G401.6 (cell line): ENCODE measurements around the gene VDAC2.
"Not testable (repeated sequence)": the region's sequence is repeated elsewhere in the genome, so short reads cannot be mapped to it uniquely, and the experiment has no call there.

ENCODE experiments used
- FAIRE-seq: peaks from 2 replicates; lab custom pipeline; 2012; peaks lifted over from hg19 to GRCh38; lab: Jason Lieb, UNC

VDAC2 gene

GRCh38 chr10:75199949-75200348 lies 10.6 kb upstream of the VDAC2 start:
- not testable (repeated sequence) for FAIRE-seq

DNA sequence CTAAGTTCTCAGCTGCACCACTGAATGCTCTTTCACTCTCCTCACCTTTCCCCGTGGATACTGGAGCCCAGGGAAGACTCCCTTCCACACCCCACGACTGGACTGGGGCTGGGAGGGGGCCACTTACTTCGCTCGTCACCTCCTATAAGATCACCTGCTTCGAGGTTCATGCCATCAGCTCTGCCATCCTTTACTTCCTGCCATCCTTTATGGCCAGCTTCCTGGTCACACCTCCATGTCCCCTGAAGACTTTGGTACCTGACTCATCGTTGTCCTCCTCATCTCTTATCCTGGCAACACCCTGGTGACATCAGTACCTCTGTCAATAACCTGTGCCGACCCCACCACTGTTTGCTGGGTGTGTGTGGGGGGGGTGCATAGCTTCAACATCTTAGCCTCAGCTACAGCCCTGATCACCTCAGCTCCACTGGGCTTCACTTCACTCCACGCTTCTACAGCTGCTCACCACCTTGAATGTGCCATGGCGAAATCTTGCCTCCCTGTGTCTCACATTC lies 8.7 kb upstream of the VDAC2 start:
- FAIRE-seq: no peak

GRCh38 chr10:75202321-75203045 lies 8.1 kb upstream of the VDAC2 start:
- FAIRE-seq: no peak

GRCh38 chr10:75203046-75203620 lies 7.5 kb upstream of the VDAC2 start:
- not testable (repeated sequence) for FAIRE-seq

DNA sequence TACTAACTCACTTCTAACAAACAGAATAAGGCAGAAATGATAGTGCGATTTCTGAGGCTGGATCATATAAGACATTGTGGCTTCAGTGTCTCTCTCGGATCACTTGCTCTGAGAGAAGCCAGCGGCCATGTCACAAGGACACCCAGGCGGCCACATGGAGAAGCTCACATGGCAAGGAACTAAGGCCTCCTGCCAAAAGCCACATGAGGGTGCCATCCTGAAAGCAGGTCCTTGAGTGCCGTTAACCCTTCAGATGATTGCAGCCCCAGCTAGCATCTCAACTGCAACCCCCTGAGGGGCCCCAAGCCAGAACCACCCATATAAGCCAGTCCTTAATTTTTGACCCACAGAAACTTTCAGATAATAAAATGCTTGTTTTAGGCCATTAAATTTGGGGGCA lies 6.9 kb upstream of the VDAC2 start:
- no peak for FAIRE-seq

- no peak for FAIRE-seq
These were observed 4.7 kb upstream of the VDAC2 start for GRCh38 chr10:75205908-75206307.

DNA sequence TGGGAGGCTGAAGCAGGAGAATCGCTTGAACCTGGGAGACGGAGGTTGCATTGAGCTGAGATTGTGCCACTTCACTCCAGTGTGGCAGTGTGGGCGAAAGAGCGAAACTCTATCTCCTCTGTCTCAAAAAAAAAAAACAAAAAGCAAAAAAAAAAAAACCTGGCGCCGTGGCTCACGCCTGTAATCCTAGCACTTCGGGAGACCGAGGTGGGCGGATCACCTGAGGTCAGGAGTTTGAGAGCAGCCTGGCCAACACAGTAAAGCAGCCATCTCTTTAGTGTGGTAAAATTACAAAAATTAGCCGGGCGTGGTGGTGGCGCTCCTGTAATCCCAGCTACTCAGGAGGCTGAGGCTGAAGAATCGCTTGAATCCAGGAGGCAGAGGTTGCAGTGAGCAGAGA lies 4.0 kb upstream of the VDAC2 start:
- not testable (repeated sequence) for FAIRE-seq

DNA sequence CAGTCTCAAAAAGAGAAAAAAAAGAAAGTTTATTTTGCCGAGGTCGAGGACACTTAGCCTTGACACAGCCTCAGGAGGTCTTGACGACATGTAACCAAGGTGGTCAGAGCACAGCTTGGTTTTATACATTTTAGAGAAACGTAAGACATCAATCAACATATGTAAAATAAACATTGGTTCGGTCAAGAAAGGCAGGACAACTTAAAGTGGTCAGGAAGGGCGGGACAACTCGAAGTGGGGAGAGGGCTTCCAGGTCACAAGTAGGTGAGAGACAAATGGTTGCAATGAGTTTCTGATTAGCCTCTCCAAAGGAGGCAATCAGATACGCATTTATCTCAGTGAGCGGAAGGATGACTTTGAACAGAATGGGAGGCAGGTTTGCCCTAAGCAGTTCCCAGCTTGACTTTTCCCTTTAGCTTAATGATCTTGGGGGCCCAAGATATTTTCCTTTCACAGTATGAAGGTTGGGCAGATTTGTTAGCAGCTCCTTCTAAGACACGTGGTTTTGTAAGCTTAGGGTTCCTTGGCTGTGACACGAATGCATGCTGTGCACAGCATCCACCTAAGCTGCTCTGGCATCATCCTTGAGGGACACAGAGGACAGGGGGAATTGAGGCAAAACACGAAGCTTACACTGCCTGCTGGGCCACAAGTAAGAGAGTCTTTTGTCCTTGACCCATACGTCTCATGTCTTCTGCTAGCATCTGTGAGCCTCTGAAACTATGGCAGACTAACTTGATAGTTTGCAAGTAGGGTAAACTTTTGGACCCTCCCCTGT lies 3.3 kb upstream of the VDAC2 start:
- FAIRE-seq: no peak

DNA sequence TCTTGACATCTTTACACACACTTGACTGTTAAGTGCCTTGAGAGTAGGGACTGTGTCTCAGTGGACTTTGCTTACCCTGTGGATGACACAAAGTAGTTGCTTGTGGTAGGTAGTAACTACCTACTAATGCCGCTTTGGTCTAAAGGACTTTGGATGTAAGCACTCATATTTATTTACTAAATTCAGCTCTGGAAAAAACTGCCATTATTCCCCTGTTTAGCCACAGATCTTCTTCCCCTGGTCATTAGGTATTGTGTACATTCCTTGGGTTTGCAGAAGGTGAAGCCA lies 2.8 kb upstream of the VDAC2 start:
- no peak for FAIRE-seq

- FAIRE-seq: no peak
These were observed 2.4 kb upstream of the VDAC2 start for GRCh38 chr10:75208181-75208580.

DNA sequence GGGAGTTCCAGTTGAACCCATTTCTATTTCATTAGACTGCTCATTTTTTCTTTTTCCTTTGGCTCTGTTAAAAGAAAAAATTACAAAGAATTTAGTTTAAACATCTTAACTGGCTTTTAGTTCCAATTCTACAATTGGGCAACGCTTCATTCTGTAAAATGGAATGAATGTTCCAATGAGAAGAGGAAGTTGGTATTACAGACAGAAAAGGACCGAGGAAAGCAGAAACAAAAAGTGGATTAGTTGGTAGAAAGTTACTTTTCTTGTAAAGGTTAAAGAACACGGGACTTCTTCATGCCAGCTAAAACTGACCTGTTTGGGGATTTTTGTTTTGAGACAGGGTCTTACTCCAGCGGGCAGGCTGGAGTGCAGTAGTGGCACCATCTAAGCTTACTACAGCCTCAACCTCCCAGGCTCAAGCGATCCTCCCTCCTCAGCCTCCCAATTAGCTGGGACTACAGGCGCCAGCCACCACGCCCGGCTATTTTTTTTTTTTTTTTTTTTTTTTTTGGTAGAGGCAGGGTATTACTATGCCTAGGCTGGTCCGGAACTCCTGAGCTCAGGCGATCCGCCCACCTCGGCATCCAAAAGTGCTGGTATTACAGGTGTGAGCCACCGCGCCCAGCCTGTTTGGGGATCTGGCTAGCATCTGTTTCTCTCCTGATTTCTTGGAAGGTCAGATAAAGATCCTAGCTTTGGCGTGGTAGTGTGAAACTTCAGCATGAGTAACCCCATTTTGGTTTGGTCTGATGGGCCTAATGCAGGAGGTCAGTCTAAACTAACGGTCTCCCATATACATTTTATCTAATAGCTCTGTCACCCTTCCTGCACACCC lies 1.3 kb upstream of the VDAC2 start:
- FAIRE-seq: no peak

- FAIRE-seq: no peak
These were observed 695 bp upstream of the VDAC2 start for GRCh38 chr10:75209921-75210281.

GRCh38 chr10:75211007-75211691 lies 553 bp downstream of the VDAC2 start:
- no peak for FAIRE-seq

GRCh38 chr10:75212343-75212742 lies 1.7 kb downstream of the VDAC2 start:
- no peak for FAIRE-seq

DNA sequence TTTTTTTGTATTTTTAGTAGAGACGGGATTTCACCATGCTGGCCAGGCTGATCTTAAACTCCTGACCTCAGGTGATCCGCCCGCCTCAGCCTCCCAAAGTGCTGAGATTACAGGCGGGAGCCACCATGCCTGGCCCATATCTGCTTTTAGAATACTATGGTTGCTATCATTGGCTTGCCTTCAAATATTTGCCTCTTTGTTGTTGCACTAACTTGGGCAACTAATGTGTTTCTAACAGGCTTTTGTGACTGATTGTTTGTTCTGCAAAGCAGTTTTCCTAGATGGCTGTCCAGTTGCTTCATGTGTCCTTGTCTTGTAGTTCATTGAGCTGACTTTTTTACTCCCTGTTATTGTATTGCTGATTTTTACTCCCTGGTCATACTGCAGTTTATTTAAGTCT lies 9.7 kb downstream of the VDAC2 start:
- no peak for FAIRE-seq

GRCh38 chr10:75221492-75221891 lies 10.9 kb downstream of the VDAC2 start:
- FAIRE-seq: not testable (repeated sequence)

- FAIRE-seq: no peak
These were observed 12.9 kb downstream of the VDAC2 start for GRCh38 chr10:75223507-75223906.

GRCh38 chr10:75226095-75226494 lies 15.5 kb downstream of the VDAC2 start:
- FAIRE-seq: no peak

DNA sequence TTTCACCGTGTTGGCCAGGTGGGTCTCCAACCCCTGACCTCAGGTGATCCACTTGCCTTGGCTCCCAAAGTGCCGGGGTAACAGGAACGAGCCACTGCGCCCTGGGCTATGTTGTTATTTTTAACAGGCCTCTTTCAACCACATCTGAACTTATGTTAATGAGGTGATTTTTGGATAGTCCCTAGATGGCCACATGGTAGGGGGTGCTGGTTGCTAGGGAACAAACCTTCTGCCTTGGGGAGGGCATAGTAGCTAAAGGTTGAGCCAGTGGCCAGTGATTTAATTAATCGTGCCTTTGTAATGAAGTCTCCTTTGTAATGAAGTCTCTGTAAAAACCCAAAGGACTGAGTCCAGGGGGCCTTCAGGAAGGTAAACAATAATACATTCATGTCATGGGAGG lies 16.1 kb downstream of the VDAC2 start:
- FAIRE-seq: no peak

DNA sequence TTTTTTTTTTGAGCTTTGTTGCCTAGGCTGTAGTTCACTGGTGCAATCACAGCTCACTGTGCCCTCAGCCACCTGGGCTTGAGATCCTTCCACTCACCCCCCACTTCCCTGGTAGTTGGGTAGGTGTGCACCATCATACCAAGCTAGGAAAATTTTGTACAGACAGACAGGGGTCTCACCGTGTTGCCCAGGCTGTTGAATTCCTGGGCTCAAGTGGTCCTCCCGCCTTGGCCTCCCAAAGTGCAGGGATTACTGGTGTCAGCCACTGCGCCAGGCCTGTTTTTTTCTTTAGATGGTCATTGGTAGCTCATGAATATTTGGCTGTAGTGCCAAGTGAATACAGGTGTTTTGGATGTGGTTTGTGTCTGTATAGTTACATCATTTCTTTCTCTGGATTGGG lies 17.7 kb downstream of the VDAC2 start:
- FAIRE-seq: no peak

DNA sequence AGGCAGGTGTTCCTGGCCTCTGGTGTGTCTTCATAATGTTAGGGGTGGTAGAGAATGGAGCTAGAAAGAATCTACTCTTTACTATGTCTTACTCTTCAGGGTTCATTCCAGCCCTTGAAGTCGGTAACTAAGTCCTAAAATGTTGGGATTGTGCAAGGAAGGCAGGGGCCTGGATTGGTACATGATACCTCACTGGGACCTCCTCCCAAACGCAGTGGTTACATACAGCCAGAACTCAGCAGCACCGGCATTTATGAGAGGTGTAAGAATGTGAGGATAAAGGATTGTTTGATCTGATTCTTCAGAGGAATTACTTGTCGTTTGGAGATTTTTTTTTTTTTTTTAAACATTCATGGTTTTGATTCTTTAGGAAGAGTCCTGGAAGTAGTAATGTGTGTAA lies 18.2 kb downstream of the VDAC2 start:
- FAIRE-seq: peak; percentile 6

DNA sequence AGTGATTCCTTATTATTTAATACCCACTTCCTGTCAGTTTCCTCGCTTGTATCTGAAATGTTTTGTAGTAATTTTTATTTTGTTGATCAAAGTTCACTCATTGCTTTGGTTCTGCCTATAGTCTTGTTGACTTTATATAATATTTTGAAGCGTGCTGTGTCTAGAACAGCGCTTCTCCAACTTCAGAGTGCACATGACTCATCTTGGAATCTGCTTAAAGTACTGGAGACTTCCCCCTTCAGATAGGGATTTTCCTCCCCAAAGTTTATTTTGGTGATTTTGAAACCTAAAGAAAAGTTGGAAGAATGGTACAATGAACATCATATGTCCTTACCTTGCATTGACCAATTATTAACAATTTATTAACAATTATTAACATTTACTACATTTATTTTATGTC lies 19.4 kb downstream of the VDAC2 start:
- no peak for FAIRE-seq
